Kidney (tissue), 14 donors: ENCODE results near the gene ARHGAP30. TPM values are rescaled to one million over a fixed set of nuclear protein-coding genes. Genes with fewer than 3 reads are reported as not detected.

Experiments
- DNase-seq, 5 donors: peaks; one replicate each; pipeline ENCODE4 v3.0.0-alpha.2; 2013 to 2020
- FAIRE-seq: peaks from 2 replicates; lab custom pipeline; 2012; peaks lifted over from hg19 to GRCh38; lab: Jason Lieb, UNC
- H3K27ac ChIP-seq, 2 donors: one replicate each; pipeline ENCODE4 v1.7.0; 2013; ENCODE audit warnings: low read depth in 2 of 2, low read length in 2 of 2, inconsistent platforms in 1 of 2
- H3K27me3 ChIP-seq: one replicate; pipeline ENCODE4 v1.7.1; 2013; ENCODE audit warnings: low read length, inconsistent platforms; ENCODE audit not compliant: control insufficient read depth, insufficient read depth
- H3K36me3 ChIP-seq, 3 donors: one replicate each; pipeline versions ENCODE4 v1.7.0 to v1.7.1; 2013; ENCODE audit warnings: low read length in 3 of 3, control low read depth in 1 of 3, inconsistent platforms in 1 of 3; ENCODE audit not compliant: insufficient read depth in 3 of 3, control insufficient read depth in 2 of 3
- H3K4me1 ChIP-seq, 3 donors: one replicate each; pipeline versions ENCODE4 v1.7.0 to v1.7.1; 2013; ENCODE audit warnings: low read length in 3 of 3, inconsistent platforms in 1 of 3, low read depth in 1 of 3; ENCODE audit not compliant: control insufficient read depth in 2 of 3, insufficient read depth in 2 of 3
- H3K4me3 ChIP-seq, 3 donors: one replicate each; pipeline versions ENCODE4 v1.7.0 to v1.8.1; 2013; ENCODE audit warnings: low read length in 3 of 3, control low read depth in 1 of 3, inconsistent platforms in 1 of 3
- H3K9ac ChIP-seq, 3 donors: one replicate each; pipeline versions ENCODE4 v1.7.0 to v1.7.1; 2013; ENCODE audit warnings: low read length in 3 of 3, control low read depth in 1 of 3, inconsistent platforms in 1 of 3
- H3K9me3 ChIP-seq, 3 donors: one replicate each; pipeline versions ENCODE4 v1.7.0 to v1.7.1; 2013; ENCODE audit warnings: low read length in 3 of 3, control low read depth in 1 of 3, inconsistent platforms in 1 of 3; ENCODE audit not compliant: control insufficient read depth in 2 of 3, insufficient read depth in 1 of 3
- CTCF ChIP-seq: IDR thresholded peaks from 3 replicates; pipeline ENCODE4 v1.5.1; 2012; ENCODE audit warnings: mild to moderate bottlenecking, moderate library complexity, borderline replicate concordance; ENCODE audit not compliant: insufficient read depth; ENCODE audit errors: extremely low read depth
- intact Hi-C: fragments of 100-400 bp; cut with DNase I; formaldehyde crosslinking; loops from one replicate; pipeline ENCODE4 v1.11.1; 2022
- polyA plus RNA-seq: library from polyadenylated mRNA; stranded (reverse); fragments of 350-450 nt; fragmentation: Illumina TruSeq; extraction: RNeasy Lipid Tissue Mini Kit (QIAGEN cat#74804); gene quantifications from one replicate; pipeline ENCODE4 v1.2.3, GENCODE V29; 2014; ENCODE audit warnings: low read depth, low replicate concordance; ENCODE audit not compliant: insufficient read depth
- total RNA-seq: library from RNA; stranded (reverse); fragmentation: NEBNext Ultra II Directional; extraction: Animal tissue kit (Norgen Biotek cat#: 25700); gene quantifications from one replicate; pipeline ENCODE4 v1.2.1, GENCODE V29; 2021
- donor health status: control.
- donor health status: control.
- donor health status: control.
- donor health status: control.
- donor health status: control.
- donor health status: DM: yes; HTN: yes; CAD: no.
- donor health status: Normal renal cell carcinoma (clear cell type).

ARHGAP30 gene
- total and polyA plus RNA-seq, 2 donors from 2014 or later: 1.2 to 21.6 TPM

GRCh38 chr1:161115132-161115711 is 45.5 kb upstream of the ARHGAP30 start:
- intact Hi-C loops: no loop called here
- DNase-seq (no peak), FAIRE-seq (no peak)
- Histone ChIP-seq H3K9ac (no peak overlapping the region), H3K27me3 (no peaks in the 10 kb centered on the region), H3K36me3 (peaks cover 0 to under 1% (median 0%) of the 10 kb centered on the region in 3 donors), H3K4me3 (no peak overlapping the region), H3K9me3 (no peaks in the 10 kb centered on the region), H3K27ac (no peak overlapping the region), H3K4me1 (peaks cover 4 to 30% (median 23%) of the 10 kb centered on the region in 3 donors)
- TF ChIP-seq CTCF: no peak

- no peak for DNase-seq
- Histone ChIP-seq H3K9me3 (no peaks in the 10 kb centered on the region), H3K27ac (no peak overlapping the region), H3K4me3 (no peak overlapping the region), H3K36me3 (no peaks in the 10 kb centered on the region), H3K27me3 (no peaks in the 10 kb centered on the region), H3K4me1 (peaks cover 4 to 23% (median 17%) of the 10 kb centered on the region in 3 donors), H3K9ac (no peak overlapping the region)
- no peak for FAIRE-seq
- no peak for TF ChIP-seq CTCF
- intact Hi-C loops: no loop called here
Measured at GRCh38 chr1:161114556-161114955, 44.9 kb upstream of the ARHGAP30 start.

GRCh38 chr1:161113915-161114314 is 44.2 kb upstream of the ARHGAP30 start:
- Histone ChIP-seq H3K9me3 (no peaks in the 10 kb centered on the region), H3K4me1 (peaks cover 3 to 17% (median 11%) of the 10 kb centered on the region in 3 donors), H3K9ac (no peak overlapping the region), H3K36me3 (no peaks in the 10 kb centered on the region), H3K4me3 (no peak overlapping the region), H3K27ac (no peak overlapping the region), H3K27me3 (no peaks in the 10 kb centered on the region)
- intact Hi-C loops: no loop called here
- FAIRE-seq (no peak), DNase-seq (no peak)
- no peak for TF ChIP-seq CTCF

GRCh38 chr1:161111527-161111926 is 41.8 kb upstream of the ARHGAP30 start:
- H3K27me3 ChIP-seq: no peaks in the 10 kb centered on the region
- no peaks in the 10 kb centered on the region for H3K9me3 ChIP-seq
- FAIRE-seq: no peak
- H3K36me3 ChIP-seq: no peaks in the 10 kb centered on the region
- no peak overlapping the region for H3K9ac ChIP-seq
- H3K4me3 ChIP-seq: no peak overlapping the region
- TF ChIP-seq CTCF: no peak
- no peak for DNase-seq
- intact Hi-C loops: no loop called here
- no peak overlapping the region for H3K27ac ChIP-seq
- peaks cover 0 to 8% (median 6%) of the 10 kb centered on the region in 3 donors for H3K4me1 ChIP-seq
